ENCODE measurements around the gene HDAC4.
A peak's percentile ranks its signal among the peaks of the same experiment; 100 is the strongest.

DNA sequence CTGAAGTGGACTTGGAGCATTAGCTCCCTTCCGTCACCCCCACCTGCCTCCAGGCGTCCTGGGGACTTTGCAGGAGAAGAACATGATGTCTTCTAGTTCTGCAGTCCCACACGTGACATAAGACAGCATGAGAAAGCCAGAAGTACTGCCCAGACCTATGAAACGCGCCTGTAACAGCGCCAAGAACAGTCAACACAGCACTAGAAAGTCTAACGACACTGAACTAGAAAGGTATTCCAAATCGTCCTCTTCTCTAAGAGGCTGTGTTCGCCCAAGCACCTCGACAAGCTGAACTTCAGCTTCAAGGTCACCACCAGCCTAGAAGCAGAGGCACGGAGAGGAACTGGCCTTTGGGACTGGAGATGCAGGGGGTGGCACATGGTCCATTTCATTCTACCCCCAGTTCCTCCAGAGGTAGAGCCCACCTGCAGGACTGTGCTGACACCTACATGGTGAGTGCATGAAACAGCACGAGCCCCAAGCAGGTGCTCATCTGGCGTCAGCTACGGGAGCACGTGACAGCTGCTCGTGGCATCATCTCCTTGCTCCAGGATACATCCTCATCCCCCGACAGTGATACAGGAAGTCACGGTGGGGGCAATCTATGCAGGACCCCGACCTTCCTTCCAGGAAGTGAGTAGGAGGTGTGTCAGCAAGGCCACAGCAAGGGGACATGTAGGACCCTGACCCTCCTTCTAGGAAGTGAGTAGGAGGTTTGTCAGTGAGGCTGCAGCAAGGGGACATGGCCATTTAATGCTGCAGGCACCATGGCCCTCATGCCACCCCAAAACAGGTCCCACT lies 3.7 kb downstream of the HDAC4 start:
- TF ChIP-seq ELF1 (IDR thresholded peaks at IDR 0.05; ENCODE audit: borderline replicate concordance, low read depth), result no peak
- TF ChIP-seq, protein P1, sequence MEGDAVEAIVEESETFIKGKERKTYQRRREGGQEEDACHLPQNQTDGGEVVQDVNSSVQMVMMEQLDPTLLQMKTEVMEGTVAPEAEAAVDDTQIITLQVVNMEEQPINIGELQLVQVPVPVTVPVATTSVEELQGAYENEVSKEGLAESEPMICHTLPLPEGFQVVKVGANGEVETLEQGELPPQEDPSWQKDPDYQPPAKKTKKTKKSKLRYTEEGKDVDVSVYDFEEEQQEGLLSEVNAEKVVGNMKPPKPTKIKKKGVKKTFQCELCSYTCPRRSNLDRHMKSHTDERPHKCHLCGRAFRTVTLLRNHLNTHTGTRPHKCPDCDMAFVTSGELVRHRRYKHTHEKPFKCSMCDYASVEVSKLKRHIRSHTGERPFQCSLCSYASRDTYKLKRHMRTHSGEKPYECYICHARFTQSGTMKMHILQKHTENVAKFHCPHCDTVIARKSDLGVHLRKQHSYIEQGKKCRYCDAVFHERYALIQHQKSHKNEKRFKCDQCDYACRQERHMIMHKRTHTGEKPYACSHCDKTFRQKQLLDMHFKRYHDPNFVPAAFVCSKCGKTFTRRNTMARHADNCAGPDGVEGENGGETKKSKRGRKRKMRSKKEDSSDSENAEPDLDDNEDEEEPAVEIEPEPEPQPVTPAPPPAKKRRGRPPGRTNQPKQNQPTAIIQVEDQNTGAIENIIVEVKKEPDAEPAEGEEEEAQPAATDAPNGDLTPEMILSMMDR (IDR thresholded peaks at IDR 0.05 in 2 of 3, conservative IDR thresholded peaks at IDR 0.05 in 1 of 3; ENCODE audit: borderline replicate concordance in 1 of 3, insufficient read depth in 1 of 3, low read depth in 2 of 3, low read length in 2 of 3), result peak in 2 of 3 experiments; percentile 19 to 38; a peak in 3 of 6 replicates
- TF ChIP-seq POLR2AphosphoS5 (IDR thresholded peaks at IDR 0.05; ENCODE audit: low read depth, low read length), result no peak
- no peak for TF ChIP-seq POLR2A (IDR thresholded peaks at IDR 0.05; ENCODE audit: borderline replicate concordance, extremely low read depth, insufficient read depth, insufficient read length)
- peak; percentile 66 for TF ChIP-seq RAD21 (IDR thresholded peaks at IDR 0.05; ENCODE audit: low read depth)
- no peak for TF ChIP-seq EZH2 (IDR thresholded peaks at IDR 0.05)
- no peak for TF ChIP-seq SP1 (IDR thresholded peaks at IDR 0.05; ENCODE audit: low read depth)
- TF ChIP-seq TCF7L2 (IDR thresholded peaks at IDR 0.05; ENCODE audit: borderline replicate concordance, extremely low read depth, insufficient read depth, insufficient read length), result no peak
- TF ChIP-seq, protein P2, sequence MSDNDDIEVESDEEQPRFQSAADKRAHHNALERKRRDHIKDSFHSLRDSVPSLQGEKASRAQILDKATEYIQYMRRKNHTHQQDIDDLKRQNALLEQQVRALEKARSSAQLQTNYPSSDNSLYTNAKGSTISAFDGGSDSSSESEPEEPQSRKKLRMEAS (IDR thresholded peaks at IDR 0.05), result 0 out of 2 replicates have a peak, but pooled peaks have one; percentile 20
- TF ChIP-seq, protein P3, sequence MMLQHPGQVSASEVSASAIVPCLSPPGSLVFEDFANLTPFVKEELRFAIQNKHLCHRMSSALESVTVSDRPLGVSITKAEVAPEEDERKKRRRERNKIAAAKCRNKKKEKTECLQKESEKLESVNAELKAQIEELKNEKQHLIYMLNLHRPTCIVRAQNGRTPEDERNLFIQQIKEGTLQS (IDR thresholded peaks at IDR 0.05), result no peak
- no peak for TF ChIP-seq YY1 (IDR thresholded peaks at IDR 0.05; ENCODE audit: extremely low read depth, insufficient replicate concordance, low read depth, low read length)
- no peak for TF ChIP-seq ZNF274 (IDR thresholded peaks at IDR 0.05; ENCODE audit: low read depth, low read length)
- no peak for TF ChIP-seq CEBPB (IDR thresholded peaks at IDR 0.05; ENCODE audit: low read depth)
- TF ChIP-seq SIN3A (IDR thresholded peaks at IDR 0.05; ENCODE audit: low read depth), result no peak
